Keratinocyte (primary cell): Measurements from ENCODE around the gene INHBE. TPM values are rescaled to one million over a fixed set of nuclear protein-coding genes. Genes with fewer than 3 reads are reported as not detected.

Experiments
- DNase-seq: peaks from one replicate; pipeline ENCODE4 v3.0.0-alpha.2; 2011; ENCODE audit warnings: low read depth, missing footprints, low spot score
- FAIRE-seq: peaks from 2 replicates; lab custom pipeline; 2011; peaks lifted over from hg19 to GRCh38; lab: Jason Lieb, UNC
- H2AFZ ChIP-seq: 2 replicates; pipeline ENCODE4 v1.6.0; 2012; ENCODE audit warnings: low read length, control low read depth, inconsistent platforms; ENCODE audit not compliant: control insufficient read depth
- H3K27ac ChIP-seq: 2 replicates; pipeline ENCODE4 v1.5.1; 2011; ENCODE audit warnings: low read length; ENCODE audit not compliant: control insufficient read depth, insufficient read depth
- H3K27me3 ChIP-seq: 3 replicates; pipeline ENCODE4 v1.6.0; 2011; ENCODE audit warnings: low read length; ENCODE audit not compliant: control insufficient read depth, insufficient read depth; ENCODE audit errors: extremely low read depth
- H3K36me3 ChIP-seq, 2 experiments: 2 replicates in 1 of 2; 3 replicates in 1 of 2; pipeline ENCODE4 v1.5.1; 2011; ENCODE audit warnings: low read length in 2 of 2, mild to moderate bottlenecking in 1 of 2; ENCODE audit not compliant: control insufficient read depth in 2 of 2, insufficient read depth in 2 of 2; ENCODE audit errors: extremely low read depth in 1 of 2
- H3K4me1 ChIP-seq: 3 replicates; pipeline ENCODE4 v1.5.1; 2011; ENCODE audit warnings: low read length; ENCODE audit not compliant: control insufficient read depth, insufficient read depth; ENCODE audit errors: extremely low read depth
- H3K4me2 ChIP-seq: 3 replicates; pipeline ENCODE4 v1.6.0; 2011; ENCODE audit warnings: low read depth, low read length; ENCODE audit not compliant: control insufficient read depth, insufficient read depth; ENCODE audit errors: extremely low read depth
- H3K4me3 ChIP-seq, 3 experiments: fragments of 200-600 bp in 1 of 3; sonication (generic) in 1 of 3; 2 replicates in 2 of 3; 3 replicates in 1 of 3; pipeline ENCODE4 v1.5.1; 2011 to 2016; ENCODE audit warnings: low read length in 3 of 3, mild to moderate bottlenecking in 3 of 3, control low read depth in 2 of 3, inconsistent platforms in 1 of 3, low read depth in 1 of 3, mixed read lengths in 1 of 3, mixed run types in 1 of 3, moderate library complexity in 1 of 3; ENCODE audit not compliant: control insufficient read depth in 2 of 3, insufficient read depth in 2 of 3; ENCODE audit errors: extremely low read depth in 1 of 3
- H3K79me2 ChIP-seq: 2 replicates; pipeline ENCODE4 v1.6.0; 2012; ENCODE audit warnings: low read length; ENCODE audit not compliant: control insufficient read depth, insufficient read depth
- H3K9ac ChIP-seq: 3 replicates; pipeline ENCODE4 v1.6.0; 2011; ENCODE audit warnings: low read length; ENCODE audit not compliant: control insufficient read depth, insufficient read depth; ENCODE audit errors: extremely low read depth
- H3K9me1 ChIP-seq: 3 replicates; pipeline ENCODE4 v1.6.0; 2011; ENCODE audit warnings: low read length; ENCODE audit not compliant: control insufficient read depth, insufficient read depth; ENCODE audit errors: extremely low read depth
- H3K9me3 ChIP-seq: 2 replicates; pipeline ENCODE4 v1.5.1; 2012; ENCODE audit warnings: low read depth, low read length; ENCODE audit not compliant: control insufficient read depth
- H4K20me1 ChIP-seq: 3 replicates; pipeline ENCODE4 v1.6.0; 2011; ENCODE audit warnings: low read length; ENCODE audit not compliant: control insufficient read depth, insufficient read depth; ENCODE audit errors: extremely low read depth
- EZH2 ChIP-seq: IDR thresholded peaks from one replicate; pipeline ENCODE4 v1.6.1; 2012; ENCODE audit warnings: inconsistent platforms, mild to moderate bottlenecking, low read length, moderate library complexity
- dilution Hi-C: fragments of 300-500 bp; cut with MboI; formaldehyde crosslinking; loops from one replicate; pipeline ENCODE4 v1.7.0; 2020; ENCODE audit warnings: low sequenced_read_pairs; ENCODE audit not compliant: extremely low pct_ligation_motif_present
- polyA plus RNA-seq, 5 experiments: library from polyadenylated mRNA; depleted of rRNA in 3 of 5; stranded (reverse) in 3 of 5; stranded (forward) in 1 of 5; unstranded in 1 of 5; fragments of >200 nt; gene quantifications; 1 replicate in 1 of 5; 2 replicates in 3 of 5; 3 replicates in 1 of 5; pipeline versions ENCODE4 v1.2.1 to v1.2.3, GENCODE V29; 2011 to 2012; ENCODE audit warnings: missing spikeins in 2 of 5, low read depth in 1 of 5, low replicate concordance in 1 of 5
- TF ChIP-seq, protein P1 (sequence below), 3 experiments: IDR thresholded peaks in 1 of 3; conservative IDR thresholded peaks in 1 of 3; optimal IDR thresholded peaks in 1 of 3; 2 replicates in 2 of 3; 3 replicates in 1 of 3; pipeline versions ENCODE3 to v1.5.1; 2011; ENCODE audit warnings: low read length in 3 of 3, mild to moderate bottlenecking in 3 of 3, moderate library complexity in 2 of 3, control low read depth in 1 of 3, inconsistent platforms in 1 of 3; ENCODE audit not compliant: insufficient read depth in 2 of 3; ENCODE audit errors: extremely low read depth in 1 of 3

The INHBE gene
- polyA plus RNA-seq, 1 donor (not counting 4 experiments of a cell fraction or from before 2014, with no cell fraction given) = not detected

DNA sequence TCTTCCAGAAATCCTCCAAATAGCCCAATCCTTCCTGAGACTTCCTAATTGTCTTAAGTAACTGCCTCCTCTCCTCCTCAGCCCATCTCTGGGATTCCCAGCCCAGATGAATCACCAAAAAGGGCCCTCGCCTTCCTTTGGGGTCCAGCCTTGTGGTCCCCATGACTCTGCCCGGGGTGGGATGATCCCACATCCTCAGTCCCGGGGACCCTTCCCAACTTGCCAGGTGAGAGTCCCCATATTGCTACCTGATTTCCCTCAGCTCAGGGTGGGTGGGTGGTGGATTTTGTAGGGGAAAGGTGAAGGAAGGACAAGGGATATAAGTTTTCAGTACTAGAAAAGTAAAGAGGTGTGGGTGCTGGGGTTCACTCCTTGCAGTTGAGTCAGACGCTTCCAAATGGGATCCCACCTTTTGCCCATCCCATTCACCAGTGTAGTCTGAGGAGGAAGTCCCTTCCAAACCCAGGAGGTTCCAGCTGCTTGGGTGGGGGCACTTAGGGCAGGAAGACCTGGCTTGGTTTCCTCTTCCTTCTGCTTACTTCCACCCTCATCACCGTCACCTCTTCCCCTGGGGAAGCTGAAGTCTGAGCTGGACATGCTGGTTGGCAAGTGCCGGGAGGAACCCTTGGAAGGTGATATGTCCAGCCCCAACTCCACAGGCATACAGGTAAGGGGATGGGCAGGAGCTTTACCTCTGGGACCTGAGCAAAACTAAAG is 10.1 kb downstream of the INHBE start:
- TF ChIP-seq, protein P1, sequence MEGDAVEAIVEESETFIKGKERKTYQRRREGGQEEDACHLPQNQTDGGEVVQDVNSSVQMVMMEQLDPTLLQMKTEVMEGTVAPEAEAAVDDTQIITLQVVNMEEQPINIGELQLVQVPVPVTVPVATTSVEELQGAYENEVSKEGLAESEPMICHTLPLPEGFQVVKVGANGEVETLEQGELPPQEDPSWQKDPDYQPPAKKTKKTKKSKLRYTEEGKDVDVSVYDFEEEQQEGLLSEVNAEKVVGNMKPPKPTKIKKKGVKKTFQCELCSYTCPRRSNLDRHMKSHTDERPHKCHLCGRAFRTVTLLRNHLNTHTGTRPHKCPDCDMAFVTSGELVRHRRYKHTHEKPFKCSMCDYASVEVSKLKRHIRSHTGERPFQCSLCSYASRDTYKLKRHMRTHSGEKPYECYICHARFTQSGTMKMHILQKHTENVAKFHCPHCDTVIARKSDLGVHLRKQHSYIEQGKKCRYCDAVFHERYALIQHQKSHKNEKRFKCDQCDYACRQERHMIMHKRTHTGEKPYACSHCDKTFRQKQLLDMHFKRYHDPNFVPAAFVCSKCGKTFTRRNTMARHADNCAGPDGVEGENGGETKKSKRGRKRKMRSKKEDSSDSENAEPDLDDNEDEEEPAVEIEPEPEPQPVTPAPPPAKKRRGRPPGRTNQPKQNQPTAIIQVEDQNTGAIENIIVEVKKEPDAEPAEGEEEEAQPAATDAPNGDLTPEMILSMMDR (optimal IDR thresholded peaks at IDR 0.05 in 1 of 3, IDR thresholded peaks at IDR 0.05 in 1 of 3, conservative IDR thresholded peaks at IDR 0.05 in 1 of 3; ENCODE audit: extremely low read depth in 1 of 3, insufficient read depth in 2 of 3, low read length in 3 of 3) = no peak
- TF ChIP-seq EZH2 = no peak
- Histone ChIP-seq H3K36me3 (no peaks in the 10 kb centered on the region), H3K4me2 (no peak overlapping the region), H3K4me3 (no peak overlapping the region), H3K9ac (no peak overlapping the region), H3K79me2 (no peaks in the 10 kb centered on the region), H2AFZ (no peak overlapping the region), H3K4me1 (peaks cover 15% of the 10 kb centered on the region), H3K27me3 (peaks cover 47% of the 10 kb centered on the region), H4K20me1 (no peaks in the 10 kb centered on the region), H3K27ac (no peak overlapping the region), H3K9me1 (no peaks in the 10 kb centered on the region), H3K9me3 (no peaks in the 10 kb centered on the region)
- FAIRE-seq (no peak), DNase-seq (no peak)
- dilution Hi-C loops = no loop called here

DNA sequence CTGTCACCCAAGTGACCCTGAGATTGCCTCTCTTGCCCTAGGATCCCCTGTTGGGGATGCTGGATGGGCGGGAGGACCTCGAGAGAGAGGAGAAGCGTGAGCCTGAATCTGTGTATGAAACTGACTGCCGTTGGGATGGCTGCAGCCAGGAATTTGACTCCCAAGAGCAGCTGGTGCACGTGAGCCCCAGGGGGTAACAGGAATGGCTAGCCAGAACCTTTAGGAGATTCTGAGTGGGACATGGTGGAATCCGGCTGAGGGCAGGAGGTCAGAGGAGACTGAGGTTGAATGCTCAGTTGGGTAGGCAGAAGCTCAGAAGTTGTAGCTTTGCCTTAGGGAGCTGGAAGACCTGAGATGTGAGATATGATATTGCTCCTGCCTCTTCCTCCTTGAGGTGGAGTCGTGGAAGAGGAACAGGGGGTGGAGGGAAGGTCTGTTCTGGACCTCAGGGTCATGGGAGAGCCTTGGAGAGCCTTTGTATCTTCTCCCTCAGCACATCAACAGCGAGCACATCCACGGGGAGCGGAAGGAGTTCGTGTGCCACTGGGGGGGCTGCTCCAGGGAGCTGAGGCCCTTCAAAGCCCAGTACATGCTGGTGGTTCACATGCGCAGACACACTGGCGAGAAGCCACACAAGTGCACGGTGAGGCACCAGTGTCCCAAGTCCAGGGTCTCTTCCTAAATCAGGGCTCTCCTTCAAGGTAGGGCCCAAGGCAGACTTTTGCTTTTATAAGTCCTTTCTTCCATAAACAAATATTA is 10.8 kb downstream of the INHBE start:
- dilution Hi-C loops = no loop called here

More for the DNA sequence above, 10.8 kb downstream of the INHBE start:
- Histone ChIP-seq H3K36me3 (no peaks in the 10 kb centered on the region), H4K20me1 (no peaks in the 10 kb centered on the region), H3K4me1 (peaks cover 10% of the 10 kb centered on the region), H3K9me1 (no peaks in the 10 kb centered on the region), H3K9me3 (no peaks in the 10 kb centered on the region), H3K4me3 (no peak overlapping the region), H2AFZ (no peak overlapping the region), H3K27ac (no peak overlapping the region), H3K4me2 (no peak overlapping the region), H3K9ac (no peak overlapping the region), H3K27me3 (peaks cover 44% of the 10 kb centered on the region), H3K79me2 (no peaks in the 10 kb centered on the region)
- no peak for DNase-seq
- no peak for FAIRE-seq
- TF ChIP-seq, protein P1 (optimal IDR thresholded peaks at IDR 0.05 in 1 of 3, IDR thresholded peaks at IDR 0.05 in 1 of 3, conservative IDR thresholded peaks at IDR 0.05 in 1 of 3; ENCODE audit: extremely low read depth in 1 of 3, insufficient read depth in 2 of 3, low read length in 3 of 3) = no peak
- no peak for TF ChIP-seq EZH2
